ENCODE results near the gene TUBB3. TPM values are rescaled to one million over a fixed set of nuclear protein-coding genes. Genes with fewer than 3 reads are reported as not detected.

TUBB3 gene
- total and polyA plus RNA-seq, 9 of the 15 experiments (the other 6 are each of a cell fraction or from before 2014, with no cell fraction given) = 0.18 to 12.5 (median 5.0) TPM

GRCh38 chr16:89883346-89884040 lies 39.6 kb upstream of the TUBB3 start:
- no TSS peak for BruUV-seq (replicated peaks)
- Histone ChIP-seq H3K9me1 (ENCODE audit: control insufficient read depth, insufficient read depth, low read length) (peaks cover 5% of the 10 kb centered on the region), H4K20me1 (replicated peaks; ENCODE audit: control insufficient read depth, insufficient read depth, low read length) (0 out of 2 replicates have a peak, but pooled peaks cover 4% of the 10 kb centered on the region), H2AFZ (ENCODE audit: low read depth, low read length) (no peak overlapping the region), H3K4me1 (replicated peaks in 1 of 2; ENCODE audit: control insufficient read depth in 2 of 2, insufficient read depth in 2 of 2, low read length in 2 of 2) (0 out of 5 replicates have a peak, but pooled peaks cover 0 to 3% of the 10 kb centered on the region in 2 experiments), H3K36me3 (ENCODE audit: control insufficient read depth, insufficient read depth, low read length) (peaks cover 90% of the 10 kb centered on the region), H3K9me3 (replicated peaks; ENCODE audit: control insufficient read depth, insufficient read depth, low read depth, low read length) (no peaks in the 10 kb centered on the region; the same call in 1 of the 2 replicates), H3K79me2 (ENCODE audit: control insufficient read depth, insufficient read depth, low read length) (peaks cover 41% of the 10 kb centered on the region), H3K4me3 (no peak overlapping the region), H3K27ac (ENCODE audit: extremely low read depth, low read depth, low read length) (no peak overlapping the region), H3K27me3 (ENCODE audit: control insufficient read depth in 2 of 2, insufficient read depth in 2 of 2, low read length in 2 of 2) (no peaks in the 10 kb centered on the region), H3K9ac (ENCODE audit: insufficient read depth in 1 of 2, low read depth in 2 of 2, low read length in 2 of 2) (no peak overlapping the region), H3K4me2 (ENCODE audit: insufficient read depth, low read length) (no peak overlapping the region)
- in situ Hi-C loops (cut with MboI) (no loop called here), intact Hi-C loops (cut with micrococcal nuclease) (no loop called here)
- no peak for ATAC-seq
- FAIRE-seq = no peak
- WGBS (ENCODE audit: insufficient coverage, low coverage, missing lambda C conversion rate) = 95% methylated on average over 27 of the region's 28 CpGs
- DNase-seq (ENCODE audit: extremely low read depth in 1 of 4, low spot score in 3 of 4) = no peak
- ChIA-PET CTCF (ENCODE audit: low intra/inter-chr PET ratio) (no interaction called here), POLR2A (no interaction called here)
- peak; percentile 42; the same call in 1 of the 2 replicates for TF ChIP-seq RBFOX2 (IDR thresholded peaks at IDR 0.05; ENCODE audit: low read depth, low read length)
- TF ChIP-seq EWSR1 (IDR thresholded peaks at IDR 0.05; ENCODE audit: borderline replicate concordance, low read depth, partially characterized antibody) = no peak

- H3K4me2 ChIP-seq (ENCODE audit: insufficient read depth, low read length) = no peak overlapping the region
- no peak overlapping the region for H3K4me3 ChIP-seq
- H3K36me3 ChIP-seq (ENCODE audit: control insufficient read depth, insufficient read depth, low read length) = peaks cover 88% of the 10 kb centered on the region
- ChIA-PET CTCF (ENCODE audit: low intra/inter-chr PET ratio) (no interaction called here), POLR2A (no interaction called here)
- ATAC-seq (no peak), DNase-seq (ENCODE audit: extremely low read depth in 1 of 4, low spot score in 3 of 4) (no peak), FAIRE-seq (no peak)
- H3K79me2 ChIP-seq (ENCODE audit: control insufficient read depth, insufficient read depth, low read length) = peaks cover 36% of the 10 kb centered on the region
- H3K27ac ChIP-seq (ENCODE audit: extremely low read depth, low read depth, low read length) = no peak overlapping the region
- in situ Hi-C loops (cut with MboI) (no loop called here), intact Hi-C loops (cut with micrococcal nuclease) (no loop called here)
- no peaks in the 10 kb centered on the region for H3K27me3 ChIP-seq (ENCODE audit: control insufficient read depth in 2 of 2, insufficient read depth in 2 of 2, low read length in 2 of 2)
- H3K4me1 ChIP-seq (replicated peaks in 1 of 2; ENCODE audit: control insufficient read depth in 2 of 2, insufficient read depth in 2 of 2, low read length in 2 of 2) = 0 out of 5 replicates have a peak, but pooled peaks cover 0 to 3% of the 10 kb centered on the region in 2 experiments
- H4K20me1 ChIP-seq (replicated peaks; ENCODE audit: control insufficient read depth, insufficient read depth, low read length) = 0 out of 2 replicates have a peak, but pooled peaks cover 4% of the 10 kb centered on the region
- BruUV-seq (replicated peaks) = no TSS peak
- no peak overlapping the region for H2AFZ ChIP-seq (ENCODE audit: low read depth, low read length)
- 91% methylated on average over 4 of the region's 8 CpGs for WGBS (ENCODE audit: insufficient coverage, low coverage, missing lambda C conversion rate)
- TF ChIP-seq ZNF3 (CRISPR knock-in tag; IDR thresholded peaks at IDR 0.05) (no peak), RBFOX2 (IDR thresholded peaks at IDR 0.05; ENCODE audit: low read depth, low read length) (peak; percentile 40; the same call in 1 of the 2 replicates), POLR2G (IDR thresholded peaks at IDR 0.05; ENCODE audit: low read depth, low read length) (peak; percentile 47; the same call in 1 of the 2 replicates), POLR2A (conservative IDR thresholded peaks at IDR 0.05) (0 out of 2 replicates have a peak, but pooled peaks have one; percentile 14)
- H3K9me3 ChIP-seq (replicated peaks; ENCODE audit: control insufficient read depth, insufficient read depth, low read depth, low read length) = no peaks in the 10 kb centered on the region
- no peak overlapping the region for H3K9ac ChIP-seq (ENCODE audit: insufficient read depth in 1 of 2, low read depth in 2 of 2, low read length in 2 of 2)
- peaks cover 5% of the 10 kb centered on the region for H3K9me1 ChIP-seq (ENCODE audit: control insufficient read depth, insufficient read depth, low read length)
Measured at GRCh38 chr16:89884041-89884421, 39.1 kb upstream of the TUBB3 start.

Measured in K562 (cell line).